ENCODE data around the gene PHACTR1.

Gene PHACTR1

GRCh38 chr6:12899046-12899833 lies 182.7 kb downstream of the PHACTR1 start:
- no peak overlapping the region for H3K4me3 ChIP-seq (ENCODE audit: low read depth, low read length)
- DNase-seq (ENCODE audit: low read depth): no peak
- in situ Hi-C loops (cut with HindIII; ENCODE audit: low sequenced_read_pairs): no loop called here
- TF ChIP-seq CTCF (IDR thresholded peaks at IDR 0.05; ENCODE audit: low read depth, low read length, missing control alignments): no peak

GRCh38 chr6:12903246-12903645 lies 186.7 kb downstream of the PHACTR1 start:
- no peak for DNase-seq (ENCODE audit: low read depth)
- H3K4me3 ChIP-seq (ENCODE audit: low read depth, low read length): no peak overlapping the region
- no peak for TF ChIP-seq CTCF (IDR thresholded peaks at IDR 0.05; ENCODE audit: low read depth, low read length, missing control alignments)
- in situ Hi-C loops (cut with HindIII; ENCODE audit: low sequenced_read_pairs): no loop called here

- no peak for DNase-seq (ENCODE audit: low read depth)
- no peak overlapping the region for H3K4me3 ChIP-seq (ENCODE audit: low read depth, low read length)
- in situ Hi-C loops (cut with HindIII; ENCODE audit: low sequenced_read_pairs): no loop called here
- no peak for TF ChIP-seq CTCF (IDR thresholded peaks at IDR 0.05; ENCODE audit: low read depth, low read length, missing control alignments)
Observed at GRCh38 chr6:12909833-12910232, 193.3 kb downstream of the PHACTR1 start.

GRCh38 chr6:12911427-12911826 lies 194.9 kb downstream of the PHACTR1 start:
- TF ChIP-seq CTCF (IDR thresholded peaks at IDR 0.05; ENCODE audit: low read depth, low read length, missing control alignments): peak; percentile 46
- DNase-seq (ENCODE audit: low read depth): peak; percentile 27
- in situ Hi-C loops (cut with HindIII; ENCODE audit: low sequenced_read_pairs): no loop called here
- H3K4me3 ChIP-seq (ENCODE audit: low read depth, low read length): no peak overlapping the region

GRCh38 chr6:12913201-12913600 lies 196.6 kb downstream of the PHACTR1 start:
- DNase-seq (ENCODE audit: low read depth): no peak
- in situ Hi-C loops (cut with HindIII; ENCODE audit: low sequenced_read_pairs): no loop called here
- H3K4me3 ChIP-seq (ENCODE audit: low read depth, low read length): no peak overlapping the region
- TF ChIP-seq CTCF (IDR thresholded peaks at IDR 0.05; ENCODE audit: low read depth, low read length, missing control alignments): no peak

- in situ Hi-C loops (cut with HindIII; ENCODE audit: low sequenced_read_pairs): no loop called here
- no peak overlapping the region for H3K4me3 ChIP-seq (ENCODE audit: low read depth, low read length)
- no peak for TF ChIP-seq CTCF (IDR thresholded peaks at IDR 0.05; ENCODE audit: low read depth, low read length, missing control alignments)
- no peak for DNase-seq (ENCODE audit: low read depth)
Observed at GRCh38 chr6:12916006-12916405, 199.4 kb downstream of the PHACTR1 start.
